Measurements from ENCODE around the gene SEC14L3. TPM values are rescaled to one million over a fixed set of nuclear protein-coding genes. Genes with fewer than 3 reads are reported as not detected.

Gene SEC14L3
- total RNA-seq, 1 experiment from 2014 or later: not detected

DNA sequence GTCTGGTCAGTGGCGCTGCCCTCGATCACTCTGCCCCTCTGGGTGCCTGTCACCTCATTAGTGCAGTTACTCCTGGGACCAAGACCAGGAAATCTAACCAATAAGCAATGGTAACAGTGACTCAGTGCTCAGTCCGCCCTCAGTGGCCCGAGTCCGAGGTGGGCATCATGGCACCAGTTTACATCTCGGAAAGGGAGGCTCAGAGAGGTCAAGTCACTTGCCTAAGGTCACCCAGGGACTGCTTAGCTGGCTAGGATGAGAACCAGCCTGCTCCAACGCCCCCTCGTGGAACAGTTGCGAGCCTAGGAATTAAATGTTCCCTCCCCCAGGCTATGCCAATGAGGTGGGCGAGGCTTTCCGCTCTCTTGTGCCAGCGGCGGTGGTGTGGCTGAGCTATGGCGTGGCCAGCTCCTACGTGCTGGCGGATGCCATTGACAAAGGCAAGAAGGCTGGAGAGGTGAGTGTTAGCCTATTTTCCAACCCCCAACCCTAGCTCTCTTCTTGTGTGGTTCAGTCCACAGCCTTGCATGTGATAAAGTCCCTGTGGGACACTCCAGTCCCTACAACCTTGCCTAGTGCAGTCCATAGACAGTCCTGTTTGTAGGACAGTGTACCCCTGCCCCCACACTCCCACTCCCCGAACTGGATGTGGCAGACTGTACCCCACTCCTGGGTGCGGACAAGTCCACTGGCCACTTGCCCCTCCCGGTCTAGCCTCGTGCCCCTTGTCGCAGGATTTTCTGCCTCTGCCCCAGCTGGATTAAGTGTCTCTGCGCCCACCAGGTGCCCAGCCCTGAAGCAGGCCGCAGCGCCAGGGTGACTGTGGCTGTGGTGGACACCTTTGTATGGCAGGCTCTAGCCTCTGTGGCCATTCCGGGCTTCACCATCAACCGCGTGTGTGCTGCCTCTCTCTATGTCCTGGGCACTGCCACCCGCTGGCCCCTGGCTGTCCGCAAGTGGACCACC is 45.1 kb downstream of the SEC14L3 start:
- intact Hi-C loops (cut with micrococcal nuclease; ENCODE audit: unreplicated experiment): no loop called here
- peak; percentile 89 for DNase-seq
- Mint-ChIP-seq H3K4me1 (ENCODE audit: low read depth, unreplicated experiment) (peaks cover 35% of the 10 kb centered on the region), H3K4me3 (ENCODE audit: low read depth, unreplicated experiment) (peak overlapping the region; percentile 95), H3K9me3 (ENCODE audit: low read depth, unreplicated experiment) (no peaks in the 10 kb centered on the region), H3K27ac (ENCODE audit: unreplicated experiment) (peak overlapping the region; percentile 87), H3K36me3 (ENCODE audit: insufficient read depth, unreplicated experiment) (peaks cover 63% of the 10 kb centered on the region), H3K27me3 (ENCODE audit: unreplicated experiment) (no peaks in the 10 kb centered on the region)
- TF ChIP-seq, protein P1, sequence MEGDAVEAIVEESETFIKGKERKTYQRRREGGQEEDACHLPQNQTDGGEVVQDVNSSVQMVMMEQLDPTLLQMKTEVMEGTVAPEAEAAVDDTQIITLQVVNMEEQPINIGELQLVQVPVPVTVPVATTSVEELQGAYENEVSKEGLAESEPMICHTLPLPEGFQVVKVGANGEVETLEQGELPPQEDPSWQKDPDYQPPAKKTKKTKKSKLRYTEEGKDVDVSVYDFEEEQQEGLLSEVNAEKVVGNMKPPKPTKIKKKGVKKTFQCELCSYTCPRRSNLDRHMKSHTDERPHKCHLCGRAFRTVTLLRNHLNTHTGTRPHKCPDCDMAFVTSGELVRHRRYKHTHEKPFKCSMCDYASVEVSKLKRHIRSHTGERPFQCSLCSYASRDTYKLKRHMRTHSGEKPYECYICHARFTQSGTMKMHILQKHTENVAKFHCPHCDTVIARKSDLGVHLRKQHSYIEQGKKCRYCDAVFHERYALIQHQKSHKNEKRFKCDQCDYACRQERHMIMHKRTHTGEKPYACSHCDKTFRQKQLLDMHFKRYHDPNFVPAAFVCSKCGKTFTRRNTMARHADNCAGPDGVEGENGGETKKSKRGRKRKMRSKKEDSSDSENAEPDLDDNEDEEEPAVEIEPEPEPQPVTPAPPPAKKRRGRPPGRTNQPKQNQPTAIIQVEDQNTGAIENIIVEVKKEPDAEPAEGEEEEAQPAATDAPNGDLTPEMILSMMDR (IDR thresholded peaks at IDR 0.05; ENCODE audit: unreplicated experiment): peak; percentile 71
- CTCF ChIA-PET: interaction anchor here (0.7 to 1.6 kb wide), 8 partner anchors 24 to 873 kb away, joined by 3 to 8 read pairs (median 4); partner anchors contain the start of genes CASTOR1, RNF215, SEC14L2 and THOC5
- no TSS peak for BruUV-seq (replicated peaks)

DNA sequence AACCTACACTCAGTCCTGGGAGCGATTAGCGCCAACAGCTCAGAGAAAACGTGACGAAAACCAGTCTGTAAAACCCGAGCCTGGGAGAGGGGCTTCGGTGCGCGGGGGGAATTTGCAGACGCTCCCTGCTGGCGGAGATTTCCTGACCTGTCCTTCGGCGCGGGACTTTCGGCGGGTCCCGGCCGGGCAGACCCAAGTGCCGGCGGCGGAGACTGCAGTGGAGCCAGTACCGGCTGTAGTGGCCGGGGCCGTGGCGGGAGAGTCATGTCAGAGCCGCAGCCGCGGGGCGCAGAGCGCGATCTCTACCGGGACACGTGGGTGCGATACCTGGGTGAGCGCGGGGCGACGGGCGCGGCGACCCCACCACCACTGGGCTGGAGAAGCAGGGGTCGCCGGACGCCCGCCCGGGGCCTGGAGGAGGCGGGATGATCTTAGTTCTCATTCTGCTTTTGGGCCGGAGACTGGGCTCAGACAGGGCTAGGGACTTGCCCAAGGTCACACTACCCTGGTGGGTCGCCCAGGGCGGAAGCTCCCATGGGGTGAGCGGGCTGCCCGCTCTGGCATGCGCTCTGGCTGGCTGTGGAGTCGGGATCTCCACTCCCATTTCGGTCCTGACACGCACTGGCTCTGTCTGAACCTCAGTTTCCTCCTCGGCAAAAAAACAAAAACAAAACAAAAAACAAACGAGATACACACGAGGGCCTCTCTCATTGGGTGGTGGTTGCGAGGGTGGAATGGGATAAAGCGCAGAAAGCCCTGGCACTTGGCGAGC is 46.0 kb downstream of the SEC14L3 start, which contains the start of gene MTFP1:
Gene MTFP1, plus strand, starts transcription at position 153 of the 772 bp plus-strand sequence. Its CDS starts 112 bp downstream, at position 265.
- Mint-ChIP-seq H3K27ac (ENCODE audit: unreplicated experiment) (peak within 1 kb of the TSS; percentile 87), H3K27me3 (ENCODE audit: unreplicated experiment) (no peaks in the 10 kb centered on the region), H3K9me3 (ENCODE audit: low read depth, unreplicated experiment) (no peaks in the 10 kb centered on the region), H3K4me3 (ENCODE audit: low read depth, unreplicated experiment) (peak within 1 kb of the TSS; percentile 95), H3K4me1 (ENCODE audit: low read depth, unreplicated experiment) (peaks cover 40% of the 10 kb centered on the region), H3K36me3 (ENCODE audit: insufficient read depth, unreplicated experiment) (peaks cover 68% of the 10 kb centered on the region)
- intact Hi-C loops (cut with micrococcal nuclease; ENCODE audit: unreplicated experiment): no loop called here
- TF ChIP-seq, protein P1 (IDR thresholded peaks at IDR 0.05; ENCODE audit: unreplicated experiment): no peak
- CTCF ChIA-PET: interaction anchor here (0.7 to 1.8 kb wide), 8 partner anchors 12 to 138 kb away, joined by 3 to 8 read pairs (median 4); partner anchors contain the start of genes RNF215 and SEC14L2
- peak; percentile 66 for DNase-seq
- BruUV-seq (replicated peaks): TSS peak; percentile 3

DNA sequence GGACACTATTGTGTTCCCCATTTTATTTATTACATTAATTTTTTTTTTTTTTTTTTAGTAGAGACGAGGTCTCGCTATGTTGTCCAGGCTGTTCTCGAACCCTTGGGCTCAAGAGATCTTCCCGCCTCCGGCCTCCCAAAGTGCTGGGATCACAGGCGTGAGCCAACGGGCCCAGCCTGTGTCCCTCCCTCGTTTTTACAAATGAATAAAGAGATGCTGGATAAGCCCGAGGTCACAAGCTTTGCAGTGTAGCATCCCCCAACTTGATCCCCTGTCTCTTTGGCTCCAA is 46.5 kb downstream of the SEC14L3 start:
- no peak for DNase-seq
- no peaks in the 10 kb centered on the region for H3K27me3 Mint-ChIP-seq (ENCODE audit: unreplicated experiment)
- no peaks in the 10 kb centered on the region for H3K9me3 Mint-ChIP-seq (ENCODE audit: low read depth, unreplicated experiment)
- peaks cover 73% of the 10 kb centered on the region for H3K36me3 Mint-ChIP-seq (ENCODE audit: insufficient read depth, unreplicated experiment)
- peaks cover 46% of the 10 kb centered on the region for H3K4me1 Mint-ChIP-seq (ENCODE audit: low read depth, unreplicated experiment)
- peak overlapping the region; percentile 87 for H3K27ac Mint-ChIP-seq (ENCODE audit: unreplicated experiment)
- CTCF ChIA-PET: interaction anchor here (0.7 to 1.8 kb wide), 4 partner anchors 12 to 137 kb away, joined by 3 to 8 read pairs (median 4); no protein-coding TSS in a partner anchor
- no TSS peak for BruUV-seq (replicated peaks)
- TF ChIP-seq, protein P1 (IDR thresholded peaks at IDR 0.05; ENCODE audit: unreplicated experiment): no peak
- peak overlapping the region; percentile 95 for H3K4me3 Mint-ChIP-seq (ENCODE audit: low read depth, unreplicated experiment)
- intact Hi-C loops (cut with micrococcal nuclease; ENCODE audit: unreplicated experiment): no loop called here
